Measurements from ENCODE around the gene SMARCA5.
A peak's percentile ranks its signal among the peaks of the same experiment; 100 is the strongest.
"Not testable (repeated sequence)": the region's sequence is repeated elsewhere in the genome, so short reads cannot be mapped to it uniquely, and the experiment has no call there.

The SMARCA5 gene

GRCh38 chr4:143513314-143514168, at the start of gene SMARCA5:
Gene SMARCA5 (plus strand): TSS chr4:143513702. CDS start chr4:143513925, 223 bp downstream.
- DNase-seq, result peak; percentile 93

GRCh38 chr4:143473334-143474126, 40.0 kb upstream of the SMARCA5 start:
- DNase-seq, result no peak

- no peak for DNase-seq
Measured at GRCh38 chr4:143477487-143477886, 36.0 kb upstream of the SMARCA5 start.

- DNase-seq, result no peak
Measured at GRCh38 chr4:143481361-143481760, 32.1 kb upstream of the SMARCA5 start.

- DNase-seq, result no peak
Measured at GRCh38 chr4:143482840-143483239, 30.7 kb upstream of the SMARCA5 start.

GRCh38 chr4:143486314-143486713, 27.2 kb upstream of the SMARCA5 start:
- no peak for DNase-seq

GRCh38 chr4:143488687-143489086, 24.8 kb upstream of the SMARCA5 start:
- DNase-seq, result no peak

- no peak for DNase-seq
Measured at GRCh38 chr4:143489106-143489505, 24.4 kb upstream of the SMARCA5 start.

- DNase-seq, result no peak
Measured at GRCh38 chr4:143498021-143498420, 15.5 kb upstream of the SMARCA5 start.

GRCh38 chr4:143502231-143502630, 11.3 kb upstream of the SMARCA5 start:
- DNase-seq, result no peak

- no peak for DNase-seq
Measured at GRCh38 chr4:143506031-143506430, 7.5 kb upstream of the SMARCA5 start.

- no peak for DNase-seq
Measured at GRCh38 chr4:143511906-143512305, 1.6 kb upstream of the SMARCA5 start.

GRCh38 chr4:143512978-143513313, 556 bp upstream of the SMARCA5 start:
- no peak for DNase-seq

- no peak for DNase-seq
Measured at GRCh38 chr4:143514169-143514495, 630 bp downstream of the SMARCA5 start.

GRCh38 chr4:143514497-143514896, 995 bp downstream of the SMARCA5 start:
- DNase-seq, result peak; percentile 21

- no peak for DNase-seq
Measured at GRCh38 chr4:143514901-143515300, 1.4 kb downstream of the SMARCA5 start.

GRCh38 chr4:143515905-143516304, 2.4 kb downstream of the SMARCA5 start:
- no peak for DNase-seq

GRCh38 chr4:143517764-143518163, 4.3 kb downstream of the SMARCA5 start:
- no peak for DNase-seq

- no peak for DNase-seq
Measured at GRCh38 chr4:143524211-143524610, 10.7 kb downstream of the SMARCA5 start.

- not testable (repeated sequence) for DNase-seq
Measured at GRCh38 chr4:143528046-143528445, 14.5 kb downstream of the SMARCA5 start.

- no peak for DNase-seq
Measured at GRCh38 chr4:143531380-143531779, 17.9 kb downstream of the SMARCA5 start.

GRCh38 chr4:143531788-143532491, 18.4 kb downstream of the SMARCA5 start:
- DNase-seq, result no peak

- DNase-seq, result no peak
Measured at GRCh38 chr4:143538979-143539669, 25.6 kb downstream of the SMARCA5 start.
